ENCODE measurements around the gene STX3. TPM values are rescaled to one million over a fixed set of nuclear protein-coding genes. Genes with fewer than 3 reads are reported as not detected.

The STX3 gene
- polyA plus RNA-seq, 2 of the 4 experiments (the other 2 are of a cell fraction), result 15.2 to 15.4 TPM

GRCh38 chr11:59756558-59756840, 1.3 kb downstream of the STX3 start:
- peaks cover 15% of the 10 kb centered on the region for H3K4me1 ChIP-seq
- H3K4me3 ChIP-seq, result peak overlapping the region; percentile 93; the same call in 2 of the 3 replicates
- TF ChIP-seq CEBPB (IDR thresholded peaks at IDR 0.05) (no peak), NR3C1 (IDR thresholded peaks at IDR 0.05) (no peak), BCL3 (IDR thresholded peaks at IDR 0.05) (no peak), ZC3H11A (IDR thresholded peaks at IDR 0.05) (no peak), CHD4 (IDR thresholded peaks at IDR 0.05; ENCODE audit: borderline replicate concordance) (no peak), NPAS2 (CRISPR knock-in tag; IDR thresholded peaks at IDR 0.05; ENCODE audit: borderline replicate concordance) (no peak)
- H3K4me2 ChIP-seq, result peak overlapping the region; percentile 98
- peak overlapping the region; percentile 86 to 95; a peak in 4 of 6 replicates for H3K27ac ChIP-seq
- no peak; a peak in 1 of 6 replicates for ATAC-seq
- FAIRE-seq, result no peak
- peak in 1 of 2 experiments; percentile 10 for DNase-seq (ENCODE audit: low read depth in 1 of 2, low spot score in 1 of 2)
- 45% methylated on average over 3 of the region's 3 CpGs for WGBS (ENCODE audit: missing lambda C conversion rate)
- CTCF ChIA-PET, result interaction anchor here (1.0 to 13.2 kb wide), 5 partner anchors 15 to 88 kb away, joined by 4 to 261 read pairs (median 16); partner anchors contain the start of genes MRPL16 and PATL1
- H3K9me3 ChIP-seq, result no peaks in the 10 kb centered on the region
- POLR2A ChIA-PET, result interaction anchor here (1.0 to 3.4 kb wide), 5 partner anchors 14 to 87 kb away, joined by 3 to 15 read pairs (median 6); partner anchors contain the start of genes MRPL16 and PATL1

- ATAC-seq (peak in 1 of 2 experiments; percentile 9; a peak in 1 of 6 replicates), DNase-seq (ENCODE audit: low read depth in 1 of 2, low spot score in 1 of 2) (peak; percentile 25 to 36), FAIRE-seq (no peak)
- no peaks in the 10 kb centered on the region for H3K9me3 ChIP-seq
- peak overlapping the region; percentile 98 for H3K4me2 ChIP-seq
- ChIA-PET POLR2A (interaction anchor here (1.0 to 3.4 kb wide), 2 partner anchors 54 to 88 kb away, joined by 3 to 15 read pairs; partner anchors contain the start of genes MRPL16 and PATL1), CTCF (interaction anchor here (0.9 to 13.2 kb wide), 6 partner anchors 9 to 89 kb away, joined by 3 to 261 read pairs (median 4); partner anchors contain the start of genes MRPL16 and PATL1)
- WGBS (ENCODE audit: missing lambda C conversion rate), result 33% methylated on average over 4 of the region's 4 CpGs
- peak overlapping the region; percentile 93; the same call in 2 of the 3 replicates for H3K4me3 ChIP-seq
- no peak for TF ChIP-seq HOXB5 (CRISPR knock-in tag; IDR thresholded peaks at IDR 0.05)
- no peak for TF ChIP-seq CBX2 (IDR thresholded peaks at IDR 0.05; ENCODE audit: borderline replicate concordance, low read depth)
- peak; percentile 63 for TF ChIP-seq MAFK (IDR thresholded peaks at IDR 0.05; ENCODE audit: partially characterized antibody)
- no peak for TF ChIP-seq KDM1A (IDR thresholded peaks at IDR 0.05; ENCODE audit: low read depth)
- no peak for TF ChIP-seq KDM5A (IDR thresholded peaks at IDR 0.05)
- H3K27ac ChIP-seq, result peak overlapping the region; percentile 86 to 95; a peak in 3 of 6 replicates
- peaks cover 15% of the 10 kb centered on the region for H3K4me1 ChIP-seq
Measured at GRCh38 chr11:59756845-59757244, 1.7 kb downstream of the STX3 start.

GRCh38 chr11:59758401-59759037, 3.3 kb downstream of the STX3 start:
- no peaks in the 10 kb centered on the region for H3K9me3 ChIP-seq
- no peak for ATAC-seq
- no peak for DNase-seq (ENCODE audit: low read depth in 1 of 2, low spot score in 1 of 2)
- 94% methylated on average over 4 of the region's 4 CpGs for WGBS (ENCODE audit: missing lambda C conversion rate)
- no peak overlapping the region for H3K4me3 ChIP-seq
- no peak overlapping the region for H3K4me2 ChIP-seq
- H3K27ac ChIP-seq, result no peak overlapping the region
- H3K4me1 ChIP-seq, result peaks cover 15% of the 10 kb centered on the region
- FAIRE-seq, result no peak
- POLR2A ChIA-PET, result no interaction called here
- TF ChIP-seq MAFK (IDR thresholded peaks at IDR 0.05; ENCODE audit: partially characterized antibody), result no peak
- TF ChIP-seq POLR2AphosphoS2 (conservative IDR thresholded peaks at IDR 0.05; ENCODE audit: low read length), result no peak
- no peak for TF ChIP-seq NR3C1 (IDR thresholded peaks at IDR 0.05)
- TF ChIP-seq ZFP36 (IDR thresholded peaks at IDR 0.05; ENCODE audit: borderline replicate concordance, partially characterized antibody), result no peak
- TF ChIP-seq ZC3H11A (IDR thresholded peaks at IDR 0.05), result no peak
- no peak for TF ChIP-seq RNF2 (IDR thresholded peaks at IDR 0.05; ENCODE audit: borderline replicate concordance, low read depth)
- no peak for TF ChIP-seq PBX3 (IDR thresholded peaks at IDR 0.05)
- TF ChIP-seq RCOR1 (IDR thresholded peaks at IDR 0.05; ENCODE audit: low read depth, low read length), result no peak
- no peak for TF ChIP-seq JUNB (IDR thresholded peaks at IDR 0.05)
- TF ChIP-seq RARB (CRISPR knock-in tag; IDR thresholded peaks at IDR 0.05), result no peak
- no peak for TF ChIP-seq CTCF (IDR thresholded peaks at IDR 0.05)
- TF ChIP-seq RAD21 (conservative IDR thresholded peaks at IDR 0.05 in 1 of 2, IDR thresholded peaks at IDR 0.05 in 1 of 2), result no peak
- TF ChIP-seq JUN (IDR thresholded peaks at IDR 0.05), result no peak
- no peak for TF ChIP-seq PHF8 (IDR thresholded peaks at IDR 0.05; ENCODE audit: borderline replicate concordance, low read depth)
- TF ChIP-seq FOSL2 (IDR thresholded peaks at IDR 0.05), result no peak
- no peak for TF ChIP-seq FOSL2 (CRISPR knock-in tag; IDR thresholded peaks at IDR 0.05)
- TF ChIP-seq NFE2L2 (conservative IDR thresholded peaks at IDR 0.05; ENCODE audit: low read length), result no peak
- TF ChIP-seq RFX5 (IDR thresholded peaks at IDR 0.05), result no peak
- no peak for TF ChIP-seq POLR2A (IDR thresholded peaks at IDR 0.05; ENCODE audit: low read length)
- TF ChIP-seq ZNF302 (CRISPR knock-in tag; IDR thresholded peaks at IDR 0.05), result no peak
- CTCF ChIA-PET, result interaction anchor here (1.5 to 13.2 kb wide), 3 partner anchors 10 to 45 kb away, joined by 3 to 261 read pairs (median 5); partner anchors contain the start of gene MRPL16

Measured in A549 (cell line).